ENCODE data around the gene HOXC5. TPM values are rescaled to one million over a fixed set of nuclear protein-coding genes. Genes with fewer than 3 reads are reported as not detected.

HOXC5 gene
- total RNA-seq, 1 experiment from 2014 or later = not detected

GRCh38 chr12:54021432-54022013 lies 11.3 kb upstream of the HOXC5 start:
- DNase-seq = peak; percentile 94
- Histone ChIP-seq H3K56ac (ENCODE audit: insufficient read length, low read depth, low read length) (no peak overlapping the region), H3K9me3 (ENCODE audit: control insufficient read depth, low read depth, low read length) (no peaks in the 10 kb centered on the region), H2AK5ac (ENCODE audit: insufficient read length, low read length) (no peak overlapping the region), H2BK120ac (ENCODE audit: low read depth, low read length, poor library complexity, severe bottlenecking) (no peak overlapping the region), H3K4me1 (ENCODE audit: insufficient read depth, low read length) (no peaks in the 10 kb centered on the region), H3K79me2 (ENCODE audit: insufficient read depth, low read length) (no peaks in the 10 kb centered on the region), H3K23me2 (ENCODE audit: insufficient read length, low read depth, low read length, poor library complexity, severe bottlenecking) (peaks cover 10% of the 10 kb centered on the region), H4K20me1 (ENCODE audit: control insufficient read depth, insufficient read depth, insufficient read length) (no peaks in the 10 kb centered on the region), H3K14ac (ENCODE audit: insufficient read depth, low read length) (no peak overlapping the region), H3K9ac (ENCODE audit: extremely low read depth, insufficient read length, low read length) (no peak overlapping the region), H2BK5ac (ENCODE audit: insufficient read length, low read length) (no peak overlapping the region), H3K23ac (ENCODE audit: insufficient read length, low read depth, low read length) (no peak overlapping the region), H4K91ac (ENCODE audit: insufficient read length, low read depth, low read length) (no peak overlapping the region), H4K8ac (replicated peaks; ENCODE audit: insufficient read length, low read depth, low read length) (no peak overlapping the region), H3K4ac (ENCODE audit: low read depth, low read length) (no peak overlapping the region), H3K4me2 (ENCODE audit: insufficient read depth, insufficient read length, low read length) (no peak overlapping the region), H4K5ac (ENCODE audit: insufficient read length, low read depth, low read length) (no peak overlapping the region), H3T11ph (ENCODE audit: low read length) (no peak overlapping the region), H2BK20ac (ENCODE audit: low read depth, low read length, poor library complexity, severe bottlenecking) (no peak overlapping the region), H3K27ac (ENCODE audit: insufficient read length, low read depth, low read length) (no peak overlapping the region), H2AFZ (ENCODE audit: low read length) (no peak overlapping the region), H3K79me1 (ENCODE audit: insufficient read depth, low read depth, low read length, poor library complexity, severe bottlenecking) (no peaks in the 10 kb centered on the region), H3K27me3 (ENCODE audit: insufficient read depth, low read length) (peaks cover 94% of the 10 kb centered on the region), H2BK15ac (ENCODE audit: low read depth, low read length) (no peak overlapping the region), H2BK12ac (ENCODE audit: insufficient read length, low read depth, low read length) (no peak overlapping the region), H3K18ac (ENCODE audit: insufficient read length, low read depth, low read length) (no peak overlapping the region)
- Mint-ChIP-seq H3K27me3 (ENCODE audit: low read depth) (peaks cover 100% of the 10 kb centered on the region), H3K27ac (no peak overlapping the region), H3K9me3 (peaks cover 2 to 5% of the 10 kb centered on the region in 2 experiments; a peak in 4 of 5 replicates), H3K4me3 (peak overlapping the region in 1 of 2 experiments; percentile 50; a peak in 3 of 5 replicates), H3K36me3 (ENCODE audit: insufficient read depth in 1 of 3, low read depth in 3 of 3) (no peaks in the 10 kb centered on the region), H3K4me1 (peaks cover 13 to 30% of the 10 kb centered on the region in 2 experiments)
- TF ChIP-seq CTCF (conservative IDR thresholded peaks at IDR 0.05) = peak; percentile 57
- WGBS (ENCODE audit: extremely low coverage, insufficient read length, low lambda C conversion rate) = no CpG with 5 or more reads among the region's 16 CpGs
